ENCODE data around the gene C1QTNF2.

GRCh38 chr5:160360310-160360709, 10.1 kb downstream of the C1QTNF2 start:
- TF ChIP-seq, protein P1, sequence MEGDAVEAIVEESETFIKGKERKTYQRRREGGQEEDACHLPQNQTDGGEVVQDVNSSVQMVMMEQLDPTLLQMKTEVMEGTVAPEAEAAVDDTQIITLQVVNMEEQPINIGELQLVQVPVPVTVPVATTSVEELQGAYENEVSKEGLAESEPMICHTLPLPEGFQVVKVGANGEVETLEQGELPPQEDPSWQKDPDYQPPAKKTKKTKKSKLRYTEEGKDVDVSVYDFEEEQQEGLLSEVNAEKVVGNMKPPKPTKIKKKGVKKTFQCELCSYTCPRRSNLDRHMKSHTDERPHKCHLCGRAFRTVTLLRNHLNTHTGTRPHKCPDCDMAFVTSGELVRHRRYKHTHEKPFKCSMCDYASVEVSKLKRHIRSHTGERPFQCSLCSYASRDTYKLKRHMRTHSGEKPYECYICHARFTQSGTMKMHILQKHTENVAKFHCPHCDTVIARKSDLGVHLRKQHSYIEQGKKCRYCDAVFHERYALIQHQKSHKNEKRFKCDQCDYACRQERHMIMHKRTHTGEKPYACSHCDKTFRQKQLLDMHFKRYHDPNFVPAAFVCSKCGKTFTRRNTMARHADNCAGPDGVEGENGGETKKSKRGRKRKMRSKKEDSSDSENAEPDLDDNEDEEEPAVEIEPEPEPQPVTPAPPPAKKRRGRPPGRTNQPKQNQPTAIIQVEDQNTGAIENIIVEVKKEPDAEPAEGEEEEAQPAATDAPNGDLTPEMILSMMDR (IDR thresholded peaks at IDR 0.05): no peak
- TF ChIP-seq EZH2 (IDR thresholded peaks at IDR 0.05; ENCODE audit: borderline replicate concordance, insufficient read depth, low read depth, low read length, poor library complexity, severe bottlenecking): no peak

All from B cell (primary cell).